Coronary artery (tissue), 2 donors: ENCODE results near the gene ETV4.
A peak's percentile ranks its signal among the peaks of the same experiment; 100 is the strongest.

ENCODE experiments used
- DNase-seq: peaks from one replicate; pipeline ENCODE4 v3.0.0-alpha.2; 2017; ENCODE audit warnings: low spot score
- H3K27ac ChIP-seq, 2 donors: fragments of 200-600 bp; sonication (generic); one replicate each; pipeline ENCODE4 v1.5.1; 2016 to 2019
- H3K4me3 ChIP-seq: fragments of 200-600 bp; sonication (generic); 2 replicates; pipeline ENCODE4 v1.5.1; 2016; ENCODE audit warnings: mild to moderate bottlenecking, moderate library complexity
- TF ChIP-seq, protein P1 (sequence below): fragments of 200-600 bp; sonication (generic); IDR thresholded peaks from one replicate; pipeline ENCODE4 v1.5.1; 2019; ENCODE audit warnings: antibody characterized with exemption

Gene ETV4

DNA sequence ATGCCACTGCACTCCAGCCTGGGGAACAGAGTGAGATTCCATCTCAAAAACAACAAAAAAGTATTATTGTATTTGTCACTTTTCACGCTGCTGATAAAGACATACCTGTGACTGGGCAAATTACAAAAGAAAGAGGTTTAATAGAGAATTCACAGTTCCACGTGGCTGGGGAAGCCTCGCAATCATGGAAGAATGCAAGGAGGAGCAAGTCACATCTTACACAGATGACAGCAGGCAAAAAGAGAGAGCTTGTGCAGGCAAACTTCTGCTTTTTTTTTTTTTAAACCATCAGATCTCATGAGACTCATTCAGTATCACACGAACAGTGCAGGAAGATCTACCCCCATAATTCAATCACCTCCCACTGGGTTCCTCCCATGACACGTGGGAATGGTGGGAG is 41.5 kb upstream of the ETV4 start:
- Histone ChIP-seq H3K4me3 (no peak overlapping the region), H3K27ac (no peak overlapping the region)
- DNase-seq = no peak
- TF ChIP-seq, protein P1, sequence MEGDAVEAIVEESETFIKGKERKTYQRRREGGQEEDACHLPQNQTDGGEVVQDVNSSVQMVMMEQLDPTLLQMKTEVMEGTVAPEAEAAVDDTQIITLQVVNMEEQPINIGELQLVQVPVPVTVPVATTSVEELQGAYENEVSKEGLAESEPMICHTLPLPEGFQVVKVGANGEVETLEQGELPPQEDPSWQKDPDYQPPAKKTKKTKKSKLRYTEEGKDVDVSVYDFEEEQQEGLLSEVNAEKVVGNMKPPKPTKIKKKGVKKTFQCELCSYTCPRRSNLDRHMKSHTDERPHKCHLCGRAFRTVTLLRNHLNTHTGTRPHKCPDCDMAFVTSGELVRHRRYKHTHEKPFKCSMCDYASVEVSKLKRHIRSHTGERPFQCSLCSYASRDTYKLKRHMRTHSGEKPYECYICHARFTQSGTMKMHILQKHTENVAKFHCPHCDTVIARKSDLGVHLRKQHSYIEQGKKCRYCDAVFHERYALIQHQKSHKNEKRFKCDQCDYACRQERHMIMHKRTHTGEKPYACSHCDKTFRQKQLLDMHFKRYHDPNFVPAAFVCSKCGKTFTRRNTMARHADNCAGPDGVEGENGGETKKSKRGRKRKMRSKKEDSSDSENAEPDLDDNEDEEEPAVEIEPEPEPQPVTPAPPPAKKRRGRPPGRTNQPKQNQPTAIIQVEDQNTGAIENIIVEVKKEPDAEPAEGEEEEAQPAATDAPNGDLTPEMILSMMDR = no peak

DNA sequence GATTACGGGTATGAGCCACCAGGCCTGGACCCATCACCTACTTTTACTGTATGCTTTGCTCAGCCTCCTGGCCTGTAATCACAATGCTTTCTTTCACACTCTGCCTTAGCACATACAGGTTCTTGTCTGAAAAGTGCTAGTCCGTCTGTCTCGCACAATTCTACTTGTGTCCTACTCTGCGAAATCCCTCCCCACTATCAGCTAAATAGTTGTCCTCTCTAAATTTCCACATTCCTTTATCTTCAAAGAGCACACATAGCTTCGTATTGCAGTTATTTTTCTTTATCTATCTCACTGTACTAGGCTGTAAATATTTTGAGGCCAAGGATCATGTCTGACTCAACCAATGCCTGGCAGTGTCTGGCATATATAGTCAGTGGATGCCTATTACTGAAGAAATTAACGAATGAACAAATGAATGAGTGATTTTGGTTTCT is 38.5 kb upstream of the ETV4 start:
- DNase-seq = no peak
- TF ChIP-seq, protein P1 = no peak
- no peak overlapping the region for H3K4me3 ChIP-seq
- H3K27ac ChIP-seq = no peak overlapping the region

DNA sequence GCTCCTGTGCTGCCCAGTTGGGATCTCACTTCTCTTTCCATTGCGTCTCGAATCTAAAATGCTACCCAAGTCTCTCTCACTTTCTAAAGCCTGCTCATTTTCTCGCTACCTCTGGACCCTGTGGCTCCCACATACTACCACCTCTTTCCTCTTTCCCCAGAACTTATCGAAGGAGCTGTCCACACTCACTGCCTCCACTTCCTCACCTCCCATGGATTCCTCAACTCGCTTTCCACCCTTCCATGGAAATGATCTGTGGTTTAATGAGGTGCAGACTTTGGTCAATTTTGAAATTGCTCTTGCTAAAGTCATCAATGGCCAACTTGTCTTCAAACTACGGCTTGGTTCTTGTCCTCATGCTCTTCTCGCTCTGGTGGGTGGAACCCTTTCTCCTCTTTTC is 37.2 kb upstream of the ETV4 start:
- no peak for DNase-seq
- no peak overlapping the region for H3K4me3 ChIP-seq
- no peak overlapping the region for H3K27ac ChIP-seq
- TF ChIP-seq, protein P1 = no peak

DNA sequence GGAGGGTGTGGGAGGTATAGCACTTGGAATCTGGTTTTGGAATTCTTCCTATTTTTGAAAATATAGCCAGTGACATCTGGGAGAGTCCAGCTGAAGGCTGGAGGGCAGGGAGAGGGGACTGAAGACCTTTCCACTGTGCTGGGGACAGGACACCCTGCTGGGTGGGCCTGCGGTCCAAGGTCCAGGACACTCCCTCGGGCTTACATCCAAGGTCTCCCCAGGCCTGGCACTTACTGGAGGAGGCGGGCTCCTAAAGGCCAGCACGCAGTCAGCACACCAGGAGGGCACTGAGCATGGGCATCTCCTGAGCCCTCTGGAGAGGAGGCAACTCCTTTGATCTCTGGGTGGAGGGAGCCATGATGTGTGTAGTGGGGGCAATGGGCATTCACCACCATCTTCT is 35.5 kb upstream of the ETV4 start:
- no peak for DNase-seq
- no peak overlapping the region for H3K27ac ChIP-seq
- TF ChIP-seq, protein P1 = no peak
- no peak overlapping the region for H3K4me3 ChIP-seq

DNA sequence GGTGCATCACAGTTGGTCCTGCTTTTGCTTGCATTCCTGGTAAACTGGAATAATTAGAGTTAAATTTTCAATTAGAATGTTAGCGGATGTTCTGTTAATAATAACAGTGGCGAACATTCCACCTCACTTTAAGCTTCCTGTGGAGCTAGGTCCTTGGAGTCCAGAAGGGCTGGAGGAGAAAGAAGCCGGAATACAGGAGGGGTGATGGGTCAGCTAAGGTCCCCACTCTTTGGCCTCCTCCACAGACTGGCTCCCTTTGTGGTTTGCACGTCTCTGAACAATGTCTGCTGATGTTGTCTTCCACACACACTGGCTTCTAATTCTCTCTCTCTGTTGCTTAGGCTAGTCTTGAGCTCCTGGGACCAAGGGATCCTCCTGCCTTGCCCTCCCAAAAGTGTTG is 35.0 kb upstream of the ETV4 start:
- Histone ChIP-seq H3K4me3 (no peak overlapping the region), H3K27ac (no peak overlapping the region)
- TF ChIP-seq, protein P1 = no peak
- no peak for DNase-seq

DNA sequence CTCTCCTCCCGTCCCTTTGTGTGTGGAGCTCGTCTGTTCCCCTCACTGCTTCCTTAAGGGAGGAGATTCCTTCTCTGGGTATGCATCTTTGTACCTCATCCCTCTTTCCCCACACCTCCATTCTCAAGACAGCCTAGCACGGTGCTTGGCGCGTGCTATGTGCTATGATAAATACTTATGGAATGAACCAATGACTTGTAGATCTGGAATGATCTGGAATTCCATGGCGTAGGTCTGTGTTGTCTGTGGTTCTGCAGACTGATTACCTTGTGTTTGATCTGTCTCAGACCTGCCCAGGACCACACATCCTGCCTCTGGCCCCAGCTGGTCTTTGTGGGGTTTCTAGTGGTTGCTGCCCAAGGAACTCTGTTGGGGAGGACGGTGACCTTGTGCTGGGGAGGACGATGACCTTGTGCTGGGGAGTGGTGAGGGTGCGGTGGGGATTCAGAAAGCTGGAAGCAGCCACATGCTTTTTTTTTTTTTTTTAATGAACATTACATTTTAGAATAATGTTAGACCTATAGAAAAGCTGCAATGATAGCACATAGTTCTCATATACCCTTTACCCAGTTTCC is 33.5 kb upstream of the ETV4 start:
- no peak for DNase-seq
- no peak overlapping the region for H3K4me3 ChIP-seq
- TF ChIP-seq, protein P1 = no peak
- no peak overlapping the region for H3K27ac ChIP-seq

DNA sequence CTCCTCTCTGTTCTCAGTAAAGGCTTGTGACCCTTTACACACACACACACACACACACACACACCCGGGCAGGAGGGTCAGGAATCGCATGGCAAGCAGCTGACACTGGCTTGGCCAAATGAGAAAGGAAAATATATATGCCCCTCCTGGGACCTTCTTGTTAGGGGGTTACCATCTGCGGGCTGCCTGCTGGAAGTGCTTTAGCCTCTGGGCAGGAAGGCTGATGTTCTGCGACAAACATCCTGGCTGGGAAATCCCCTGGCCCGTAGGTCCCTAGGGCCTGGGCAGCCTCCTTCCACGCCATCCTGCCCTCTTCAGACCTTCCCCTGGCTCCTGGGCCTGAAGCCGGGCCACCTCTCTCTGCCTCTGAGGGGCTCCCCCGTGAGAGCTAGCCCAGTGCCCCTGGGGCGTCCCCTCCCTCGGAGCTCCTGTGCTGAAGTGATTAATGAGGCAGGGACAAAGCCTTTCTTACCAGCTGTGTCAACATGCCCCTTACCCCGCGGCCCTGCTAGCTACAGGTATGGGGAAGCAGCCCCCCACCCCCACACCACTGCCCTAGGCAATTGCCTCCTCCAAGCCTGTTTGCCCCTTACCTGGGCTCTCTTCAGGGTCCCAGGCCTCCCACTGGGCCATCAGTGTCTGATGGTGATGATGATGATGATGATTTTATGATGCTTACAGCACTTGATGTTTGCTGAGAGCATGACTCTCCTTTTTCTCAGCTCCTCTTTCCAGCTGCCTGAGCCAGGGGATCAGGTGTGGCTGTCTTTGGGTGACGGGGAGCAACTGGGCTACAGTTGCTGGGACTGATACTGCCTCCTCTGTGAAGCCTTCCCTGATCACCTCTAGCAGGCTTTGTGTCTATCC is 32.8 kb upstream of the ETV4 start:
- no peak for DNase-seq
- H3K4me3 ChIP-seq = no peak overlapping the region
- H3K27ac ChIP-seq = peak overlapping the region in 1 of 2 donors; percentile 43
- TF ChIP-seq, protein P1 = no peak
